ENCODE data around the gene SMG9. TPM values are rescaled to one million over a fixed set of nuclear protein-coding genes. Genes with fewer than 3 reads are reported as not detected.
A peak's percentile ranks its signal among the peaks of the same experiment; 100 is the strongest.

SMG9 gene, protein sequence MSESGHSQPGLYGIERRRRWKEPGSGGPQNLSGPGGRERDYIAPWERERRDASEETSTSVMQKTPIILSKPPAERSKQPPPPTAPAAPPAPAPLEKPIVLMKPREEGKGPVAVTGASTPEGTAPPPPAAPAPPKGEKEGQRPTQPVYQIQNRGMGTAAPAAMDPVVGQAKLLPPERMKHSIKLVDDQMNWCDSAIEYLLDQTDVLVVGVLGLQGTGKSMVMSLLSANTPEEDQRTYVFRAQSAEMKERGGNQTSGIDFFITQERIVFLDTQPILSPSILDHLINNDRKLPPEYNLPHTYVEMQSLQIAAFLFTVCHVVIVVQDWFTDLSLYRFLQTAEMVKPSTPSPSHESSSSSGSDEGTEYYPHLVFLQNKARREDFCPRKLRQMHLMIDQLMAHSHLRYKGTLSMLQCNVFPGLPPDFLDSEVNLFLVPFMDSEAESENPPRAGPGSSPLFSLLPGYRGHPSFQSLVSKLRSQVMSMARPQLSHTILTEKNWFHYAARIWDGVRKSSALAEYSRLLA
- 44.7 TPM for total RNA-seq
- long read RNA-seq, full-length matches to known transcripts = 20 of 29 reads
- long read RNA-seq, partial matches to known transcripts = 7 of 29 reads
- long read RNA-seq, other reads (novel, unspliced or antisense) = 2 of 29 reads

DNA sequence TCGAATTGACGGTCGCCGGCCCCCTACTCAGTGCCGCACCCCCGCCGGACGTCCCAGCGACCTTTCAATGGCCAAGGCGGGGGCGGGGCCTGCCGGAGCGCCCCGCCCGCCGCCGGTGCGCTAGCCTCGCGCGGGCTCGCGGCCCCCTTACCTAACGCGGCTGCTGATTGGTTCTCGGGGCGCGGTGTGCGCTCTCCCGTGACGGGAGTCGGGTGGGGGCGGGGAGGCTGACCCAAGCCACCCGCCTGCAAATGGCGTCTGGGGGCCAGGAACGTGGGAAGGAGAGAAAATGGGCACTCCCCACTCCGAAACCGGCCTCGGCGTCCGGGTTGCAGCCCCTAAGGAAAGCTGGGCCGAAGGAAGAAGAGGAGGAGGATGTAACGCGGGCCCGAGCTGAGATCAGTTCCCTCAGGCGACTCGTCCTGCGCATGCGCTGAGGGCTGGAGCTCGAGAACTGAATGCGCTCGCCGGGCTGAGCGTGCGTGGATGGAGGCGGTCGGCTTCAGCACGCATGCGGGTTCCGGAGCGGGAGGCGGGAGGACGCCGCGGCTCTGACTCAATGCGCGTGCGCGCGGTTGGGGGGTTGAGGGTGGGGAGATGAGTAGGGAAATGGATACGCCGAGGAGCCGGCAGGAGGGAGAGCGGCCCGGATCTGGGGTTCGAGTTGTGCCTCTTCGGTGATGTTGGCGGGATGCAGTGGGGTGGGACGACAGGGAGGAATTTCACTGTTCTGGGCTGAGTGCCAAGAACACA, at the start of gene SMG9:
Gene SMG9, minus strand, starts transcription at position 460 of the 753 bp plus-strand sequence. CDS start 4,221 bp downstream, outside the sequence.
- intact Hi-C loops (cut with DNase I) = no loop called here

DNA sequence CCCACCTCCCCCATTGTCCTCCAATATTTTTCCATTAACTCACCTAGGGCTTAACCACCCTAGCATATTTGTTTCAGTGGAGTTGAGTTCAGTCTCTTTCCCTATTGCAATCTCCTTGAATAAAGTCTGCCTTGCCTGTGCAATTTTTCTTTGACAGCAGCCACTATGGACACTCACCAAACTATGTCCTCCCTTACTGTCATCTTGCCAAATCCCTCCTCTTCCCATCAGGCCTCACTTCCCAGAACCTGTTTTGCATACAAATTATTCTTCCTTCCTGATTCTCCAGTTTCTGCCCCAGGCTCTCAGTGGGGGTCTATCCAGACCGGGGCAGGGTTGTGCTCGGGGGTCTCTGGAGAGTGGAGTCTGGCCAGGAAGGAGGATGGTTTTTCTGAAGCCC, 49.7 kb upstream of the SMG9 start:
- no peak overlapping the region for H3K4me3 ChIP-seq
- no peak for TF ChIP-seq CTCF (IDR thresholded peaks at IDR 0.05)
- no peaks in the 10 kb centered on the region for H3K4me1 ChIP-seq
- H3K27me3 ChIP-seq = no peaks in the 10 kb centered on the region
- no peak overlapping the region for H3K27ac ChIP-seq
- H3K36me3 ChIP-seq = no peaks in the 10 kb centered on the region
- no peaks in the 10 kb centered on the region for H3K9me3 ChIP-seq
- DNase-seq (no peak), ATAC-seq (no peak)
- intact Hi-C loops (cut with DNase I) = no loop called here

More for the DNA sequence above, at the start of gene SMG9:
- peak; percentile 94 for ATAC-seq
- Histone ChIP-seq H3K4me1 (peaks cover 18% of the 10 kb centered on the region), H3K4me3 (peak within 1 kb of the TSS; percentile 69), H3K27ac (peak within 1 kb of the TSS; percentile 97), H3K27me3 (no peaks in the 10 kb centered on the region), H3K9me3 (no peaks in the 10 kb centered on the region), H3K36me3 (peaks cover 15% of the 10 kb centered on the region)
- DNase-seq = peak; percentile 100
- TF ChIP-seq CTCF (IDR thresholded peaks at IDR 0.05) = no peak

DNA sequence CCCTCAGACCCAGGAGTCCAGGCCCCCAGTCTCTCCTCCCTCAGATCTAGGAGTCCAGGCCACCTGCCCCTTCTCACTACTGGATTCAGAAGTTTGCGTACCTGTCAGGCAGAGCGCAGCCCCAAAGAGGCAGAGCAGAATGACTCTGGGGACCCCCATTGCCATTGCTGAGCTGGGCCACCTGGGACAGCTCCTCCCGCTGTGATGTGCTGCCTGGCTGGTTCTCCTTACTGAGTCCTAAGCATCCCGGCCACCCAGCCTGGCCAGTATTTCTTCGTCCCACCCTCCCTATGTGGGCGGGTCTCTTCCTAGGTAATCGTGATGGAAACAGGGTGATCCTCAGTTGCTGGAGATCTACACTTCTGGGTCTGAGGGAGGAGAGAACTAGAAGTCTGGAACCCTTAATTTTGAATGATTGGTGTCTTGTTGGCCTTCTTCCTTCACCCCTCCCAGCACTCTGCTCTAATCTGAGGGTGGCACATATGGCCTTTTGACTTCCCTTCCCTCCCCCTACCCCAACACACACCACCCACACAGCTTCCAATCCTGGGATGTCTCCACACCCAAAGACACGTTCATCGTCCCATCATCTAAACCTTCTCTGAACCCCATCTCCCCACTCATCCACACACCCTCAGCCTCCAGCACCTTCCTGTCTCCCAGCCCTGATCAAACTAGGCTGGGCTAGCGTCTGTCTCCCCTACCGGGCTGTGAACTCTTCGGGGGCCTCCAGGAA, 47.6 kb upstream of the SMG9 start, which contains the start of gene LYPD5:
Gene LYPD5, minus strand, starts transcription at position 232 of the 736 bp plus-strand sequence. Its CDS starts 67 bp downstream, at position 165.
- Histone ChIP-seq H3K4me3 (no peak within 1 kb of the TSS), H3K36me3 (no peaks in the 10 kb centered on the region), H3K27me3 (no peaks in the 10 kb centered on the region), H3K4me1 (peaks cover 8% of the 10 kb centered on the region), H3K27ac (no peak within 1 kb of the TSS), H3K9me3 (no peaks in the 10 kb centered on the region)
- DNase-seq (no peak), ATAC-seq (no peak)
- intact Hi-C loops (cut with DNase I) = no loop called here
- no peak for TF ChIP-seq CTCF (IDR thresholded peaks at IDR 0.05)

GRCh38 chr19:43799502-43800142, 44.9 kb upstream of the SMG9 start:
- Histone ChIP-seq H3K4me3 (peak overlapping the region; percentile 57), H3K9me3 (no peaks in the 10 kb centered on the region)
- no peak for DNase-seq

More at GRCh38 chr19:43799502-43800142, 44.9 kb upstream of the SMG9 start:
- intact Hi-C loops (cut with DNase I) = no loop called here
- H3K36me3 ChIP-seq = no peaks in the 10 kb centered on the region
- TF ChIP-seq CTCF (IDR thresholded peaks at IDR 0.05) = no peak
- H3K27ac ChIP-seq = no peak overlapping the region
- no peaks in the 10 kb centered on the region for H3K27me3 ChIP-seq
- H3K4me1 ChIP-seq = peaks cover 8% of the 10 kb centered on the region
- ATAC-seq = peak; percentile 15

Measured in upper lobe of right lung (tissue), 1 donor.